SKM-1 treated with dmso at 0.1 percent for 144 hours (cell line): Measurements from ENCODE around the gene OGG1.

Source experiments
- DNase-seq: peaks from one replicate; lab custom pipeline; 2025; ENCODE audit not compliant: unreplicated experiment; lab: John Stamatoyannopoulos, UW

Gene OGG1

GRCh38 chr3:9783954-9784353 lies 34.2 kb downstream of the OGG1 start:
- DNase-seq = no peak

DNA sequence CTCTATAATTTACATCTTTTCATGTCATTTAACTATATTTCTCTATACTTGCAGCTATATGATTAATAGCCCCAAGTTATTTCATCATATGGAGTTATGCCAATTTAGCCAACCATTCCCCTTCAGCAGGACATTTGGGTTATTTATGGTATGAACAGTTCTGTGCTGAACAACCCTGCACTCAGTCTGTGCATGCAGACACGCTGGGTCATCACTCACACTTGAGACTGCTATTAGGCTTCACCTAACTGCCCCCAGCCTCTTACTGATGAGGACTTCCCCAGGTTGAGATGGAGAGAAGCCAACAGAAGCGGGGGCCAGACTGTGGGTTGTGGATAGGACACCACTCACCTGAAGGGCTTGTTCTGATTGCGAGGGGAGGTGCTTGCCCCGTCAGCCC lies 35.2 kb downstream of the OGG1 start:
- no peak for DNase-seq

DNA sequence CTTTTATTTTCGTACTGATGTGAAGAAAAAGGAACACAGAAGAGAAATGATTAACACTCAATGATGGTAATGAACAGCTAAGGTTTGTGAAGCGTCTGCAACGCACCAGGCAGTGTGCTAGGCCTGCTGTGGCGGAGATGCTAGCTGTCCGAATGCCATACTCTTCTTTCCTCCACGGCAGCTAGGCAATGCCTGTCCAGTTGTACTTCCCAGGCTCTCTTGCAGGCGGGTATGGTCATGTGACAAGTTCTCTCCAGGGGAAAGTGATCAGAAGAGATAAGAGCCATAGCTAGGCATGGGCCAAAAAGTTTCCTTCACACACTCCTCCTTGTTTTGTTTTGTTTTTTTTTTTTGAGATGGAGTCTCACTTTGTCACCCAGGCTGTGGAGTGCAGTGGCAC lies 35.9 kb downstream of the OGG1 start:
- no peak for DNase-seq

- no peak for DNase-seq
Measured at GRCh38 chr3:9786209-9786739, 36.5 kb downstream of the OGG1 start.

DNA sequence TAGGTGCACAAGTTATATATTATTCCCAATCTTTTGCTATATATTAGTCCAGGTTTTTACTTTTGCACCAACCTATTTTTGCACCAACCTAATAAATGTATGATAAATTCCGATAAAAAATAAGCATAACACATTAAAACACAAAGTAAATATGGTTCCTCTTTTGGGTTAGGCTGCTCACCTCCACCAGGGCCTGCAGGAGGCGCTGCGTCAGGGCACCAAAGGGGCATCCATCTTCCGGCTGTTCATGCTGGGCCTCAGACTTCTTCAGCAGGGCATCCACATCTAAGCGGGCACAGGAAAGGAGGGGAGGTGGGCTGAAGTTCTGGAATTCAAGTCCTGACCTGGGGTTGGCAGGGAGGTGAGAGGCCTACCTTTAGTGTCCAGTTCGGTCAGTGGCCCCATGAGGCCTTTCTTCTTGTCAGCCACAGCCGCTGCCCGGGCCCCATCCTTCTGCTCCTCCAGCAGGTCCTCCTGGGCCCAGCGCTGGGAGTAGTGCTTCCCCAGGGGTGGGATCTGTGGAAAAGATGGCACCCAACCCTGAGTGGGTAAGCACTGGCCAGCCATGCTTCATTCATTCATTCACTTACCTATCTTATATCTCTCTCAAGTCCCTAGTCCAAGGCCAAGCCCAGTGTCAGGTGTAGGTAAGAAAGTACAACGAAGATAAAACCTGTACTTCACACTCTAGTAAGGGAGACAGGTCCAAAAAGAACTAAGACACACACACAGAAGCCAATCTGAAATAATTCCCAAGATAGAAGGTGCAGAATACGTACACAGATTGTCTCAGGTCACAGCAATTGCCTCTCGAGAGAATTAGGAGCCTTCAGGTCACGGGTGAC lies 37.3 kb downstream of the OGG1 start:
- no peak for DNase-seq

GRCh38 chr3:9787714-9788113 lies 38.0 kb downstream of the OGG1 start:
- no peak for DNase-seq

GRCh38 chr3:9791127-9791526 lies 41.4 kb downstream of the OGG1 start:
- DNase-seq = no peak

DNA sequence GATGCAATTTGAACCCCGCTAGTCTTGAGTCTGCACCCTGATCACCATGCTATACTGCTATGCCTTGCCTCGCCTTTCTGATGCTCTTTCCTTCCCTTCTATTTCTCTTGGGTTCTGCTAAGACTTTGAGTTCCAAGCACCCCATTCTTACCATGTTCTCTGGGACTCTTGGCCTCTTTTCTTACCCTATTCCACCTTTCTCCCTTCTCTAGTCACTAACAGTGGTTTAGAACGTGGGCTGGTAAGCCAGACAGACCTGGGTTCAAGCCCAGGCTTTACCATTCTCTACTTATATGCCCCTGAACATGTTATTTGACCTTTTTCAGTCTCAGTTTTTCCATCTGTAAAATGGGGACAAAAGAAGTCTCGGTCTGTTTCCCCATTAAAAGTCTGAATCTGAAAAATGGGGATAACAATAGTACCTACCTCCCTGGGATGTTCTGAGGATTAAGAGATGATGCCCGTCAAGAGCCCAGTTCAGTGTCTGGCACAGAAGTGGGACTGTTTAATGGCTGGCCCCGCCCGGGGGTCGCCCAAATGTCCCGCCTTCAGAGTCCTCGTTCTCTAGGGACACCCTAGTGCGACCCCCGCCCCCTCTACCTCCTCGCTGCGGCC lies 42.1 kb downstream of the OGG1 start:
- no peak for DNase-seq

DNA sequence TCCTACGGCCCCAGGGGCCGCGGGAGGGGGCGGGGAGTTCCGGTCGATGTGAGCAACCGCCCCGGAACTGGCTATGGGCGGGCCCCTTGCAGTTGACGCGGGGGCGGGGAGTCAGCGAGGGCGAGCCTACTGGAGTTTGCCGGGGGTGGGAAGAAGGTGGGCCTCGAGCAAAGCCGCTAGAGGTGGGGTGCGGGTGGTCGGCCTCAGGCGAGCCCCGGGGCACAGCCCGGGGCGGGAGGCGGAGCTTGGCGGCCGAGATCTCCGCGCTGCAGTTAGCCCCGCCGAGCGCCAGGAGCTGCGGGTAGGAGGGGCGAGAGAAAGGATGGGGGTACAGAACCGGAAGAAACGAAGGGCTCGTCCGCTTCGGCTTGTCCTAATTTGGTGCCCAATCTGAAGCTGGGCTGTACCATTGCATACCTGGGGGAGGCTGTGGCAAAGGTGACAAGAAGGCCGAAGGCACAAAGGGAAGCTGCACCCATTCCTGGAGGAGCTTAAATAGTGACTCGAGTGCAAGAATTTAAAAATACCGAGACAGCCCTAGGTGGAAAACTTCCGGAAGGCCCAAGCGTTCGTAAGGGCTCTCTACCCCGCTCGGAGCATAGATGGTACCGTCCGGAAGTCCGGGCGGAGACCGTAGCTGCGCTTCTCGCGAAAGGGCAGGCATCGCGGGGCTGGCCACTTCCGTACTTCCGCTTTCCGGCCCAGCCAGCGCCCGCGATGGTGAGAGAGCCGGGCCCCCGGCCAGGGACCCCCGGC lies 42.8 kb downstream of the OGG1 start, which contains the start of the genes ARPC4 and TADA3:
Gene ARPC4, plus strand, starts transcription at position 678 of the 756 bp plus-strand sequence. Its CDS starts 40 bp downstream, at position 718.
Gene TADA3, minus strand, starts transcription at position 69 of the 756 bp plus-strand sequence. CDS start 1,007 bp downstream, outside the sequence.
- DNase-seq = peak; percentile 96

- peak; percentile 76 for DNase-seq
Measured at GRCh38 chr3:9793161-9793781, 43.5 kb downstream of the OGG1 start.

DNA sequence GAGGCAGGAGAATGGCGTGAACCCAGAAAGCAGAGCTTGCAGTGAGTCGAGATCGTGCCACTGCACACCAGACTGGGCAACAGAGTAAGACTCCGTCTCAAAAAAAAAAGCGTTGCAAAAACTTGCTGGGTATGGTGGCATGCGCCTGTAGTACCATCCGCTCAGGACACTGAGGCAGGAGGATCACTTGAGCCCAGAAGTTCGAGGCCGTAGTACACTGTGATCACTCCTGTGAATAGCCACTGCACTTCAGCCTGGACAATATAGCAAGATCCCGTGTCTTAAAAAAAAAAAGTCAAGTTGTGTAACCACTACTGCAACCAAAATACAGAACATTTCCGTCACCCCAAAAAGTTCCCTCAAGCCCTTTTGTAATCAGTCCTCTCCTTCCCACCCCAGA lies 44.6 kb downstream of the OGG1 start:
- DNase-seq = no peak

DNA sequence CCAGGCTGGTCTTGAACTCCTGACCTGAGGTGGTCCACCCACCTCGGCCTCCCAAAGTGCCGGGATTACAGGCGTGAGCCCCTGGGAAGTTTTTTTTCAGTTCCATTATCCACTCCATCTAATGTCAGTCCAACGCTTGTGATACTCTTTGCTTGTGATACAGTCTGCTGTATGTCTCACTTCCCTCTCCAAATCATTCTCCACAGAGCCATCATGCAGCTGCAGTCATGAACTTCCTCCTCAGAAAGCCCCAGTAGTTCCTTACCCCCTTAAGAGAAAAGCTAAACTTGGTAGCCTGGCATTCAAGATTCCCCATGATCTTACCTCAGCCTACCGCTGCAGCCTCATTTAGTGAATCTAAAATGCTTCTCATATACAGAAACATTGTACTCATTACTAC lies 45.5 kb downstream of the OGG1 start:
- DNase-seq = no peak

DNA sequence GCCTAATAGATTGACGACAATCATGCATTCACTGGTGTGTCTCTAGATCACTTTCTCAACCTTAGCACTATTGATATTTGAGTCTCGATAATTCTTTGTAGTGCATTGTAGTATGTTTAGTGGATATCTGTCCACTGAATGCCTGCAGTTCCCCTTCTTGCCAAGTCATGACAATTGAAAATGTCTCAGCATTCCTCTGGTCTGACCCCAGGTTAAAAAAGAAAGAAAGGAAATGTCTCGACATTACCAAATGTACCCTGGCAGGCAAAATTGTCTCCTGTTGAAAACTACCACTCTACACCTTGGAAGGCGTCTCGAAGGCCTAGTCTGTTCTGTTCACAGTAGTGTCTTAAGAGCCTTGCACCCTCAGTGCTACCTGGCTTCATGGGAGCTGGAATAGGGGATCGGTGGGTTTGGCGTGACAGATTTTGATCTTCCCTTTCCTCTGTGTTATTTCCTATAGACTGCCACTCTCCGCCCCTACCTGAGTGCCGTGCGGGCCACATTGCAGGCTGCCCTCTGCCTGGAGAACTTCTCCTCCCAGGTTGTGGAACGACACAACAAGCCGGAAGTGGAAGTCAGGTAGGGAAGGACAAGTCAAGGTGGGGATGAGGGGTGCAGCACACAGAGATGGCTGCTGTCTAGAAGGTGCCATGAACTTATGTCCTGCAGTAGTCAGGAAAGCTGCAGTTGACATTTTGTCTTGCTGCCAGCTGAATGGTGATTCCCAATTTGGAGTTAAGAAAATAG lies 47.6 kb downstream of the OGG1 start:
- DNase-seq = no peak

DNA sequence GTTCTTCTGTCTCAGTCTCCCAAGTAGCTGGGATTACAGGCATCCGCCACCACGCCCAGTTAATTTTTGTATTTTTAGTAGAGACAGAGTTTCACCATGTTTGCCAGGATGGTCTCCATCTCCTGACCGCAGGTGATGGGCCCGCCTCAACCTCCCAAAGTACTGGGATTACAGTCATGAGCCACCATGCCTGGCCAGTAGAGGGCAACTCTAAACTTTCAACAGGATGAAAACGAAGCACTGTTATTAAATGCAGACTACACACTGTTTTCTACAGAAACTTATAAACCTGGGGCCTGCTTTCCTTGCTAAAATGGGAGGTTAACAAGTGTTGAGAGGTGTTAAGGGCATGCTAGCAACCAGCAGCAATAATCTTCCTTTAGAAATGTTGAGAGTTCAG lies 50.8 kb downstream of the OGG1 start:
- DNase-seq = no peak

DNA sequence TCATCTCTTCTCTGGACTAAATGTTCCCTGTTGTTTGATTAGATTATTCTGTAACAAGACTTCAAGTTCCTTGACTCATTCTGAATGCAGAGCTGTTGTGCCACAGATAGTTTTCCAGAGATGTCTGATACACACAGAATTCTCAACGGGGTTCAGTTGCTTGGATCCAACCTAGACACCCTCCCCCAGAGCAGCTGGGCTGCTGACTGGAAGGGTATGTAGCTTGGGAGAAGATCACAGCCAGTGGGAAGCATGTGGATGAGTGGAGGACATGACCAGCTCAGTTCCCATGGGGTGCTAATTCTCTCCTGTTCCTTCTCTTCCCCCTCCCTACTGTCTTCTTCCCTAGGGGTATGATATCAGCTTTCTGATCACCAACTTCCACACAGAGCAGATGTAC lies 53.7 kb downstream of the OGG1 start:
- DNase-seq = no peak

DNA sequence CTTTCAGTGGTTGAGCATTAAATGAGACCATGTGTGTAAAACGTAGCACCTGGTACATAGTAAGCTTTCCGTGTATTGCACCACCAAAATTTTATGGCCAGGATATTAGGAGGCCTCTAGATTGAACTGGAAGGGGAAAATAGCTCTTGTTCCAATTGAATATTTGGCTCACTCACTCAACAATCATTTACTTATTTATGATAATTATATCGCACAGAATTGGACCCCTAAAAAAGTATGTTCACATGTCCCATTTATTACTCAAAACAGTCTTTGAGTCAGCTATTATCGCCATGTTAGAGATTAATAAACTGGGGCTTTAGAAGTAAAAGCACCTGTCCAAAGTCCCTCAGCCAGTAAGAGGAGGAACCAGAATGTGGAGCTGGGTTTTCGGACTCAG lies 55.2 kb downstream of the OGG1 start:
- no peak for DNase-seq

- DNase-seq = no peak
Measured at GRCh38 chr3:9806137-9806536, 56.4 kb downstream of the OGG1 start.
